MG63 (cell line): ENCODE data around the gene SLC9B1. TPM values are rescaled to one million over a fixed set of nuclear protein-coding genes. Genes with fewer than 3 reads are reported as not detected.
"Not testable (repeated sequence)": the region's sequence is repeated elsewhere in the genome, so short reads cannot be mapped to it uniquely, and the experiment has no call there.

Source experiments
- DNase-seq: peaks from one replicate; pipeline ENCODE4 v3.0.0-alpha.2; 2020
- H3K27me3 ChIP-seq: fragments of 250-450 bp; sonication (Bioruptor Pico); 2 replicates; pipeline ENCODE4 v1.5.1; 2020; ENCODE audit warnings: mild to moderate bottlenecking, moderate library complexity
- H3K36me3 ChIP-seq: fragments of 250-450 bp; sonication (Bioruptor Pico); 2 replicates; pipeline ENCODE4 v1.5.1; 2020; ENCODE audit warnings: mild to moderate bottlenecking, moderate library complexity
- H3K4me3 ChIP-seq: fragments of 250-450 bp; sonication (Bioruptor Pico); 2 replicates; pipeline ENCODE4 v1.5.1; 2020; ENCODE audit warnings: mild to moderate bottlenecking, moderate library complexity
- H3K9me3 ChIP-seq: fragments of 250-450 bp; sonication (Bioruptor Pico); 2 replicates; pipeline ENCODE4 v1.5.1; 2020; ENCODE audit warnings: mild to moderate bottlenecking, moderate library complexity
- total RNA-seq: library from RNA; depleted of rRNA; stranded (reverse); fragments of >200 nt; shearing (Covaris generic); gene quantifications from 2 replicates; pipeline ENCODE4 v1.2.3, GENCODE V29; 2014; ENCODE audit warnings: low replicate concordance

SLC9B1 gene
- total RNA-seq, 1 experiment from 2014 or later = 2.3 TPM

- no peak overlapping the region for H3K4me3 ChIP-seq
- DNase-seq = no peak
- no peaks in the 10 kb centered on the region for H3K36me3 ChIP-seq
- no peaks in the 10 kb centered on the region for H3K27me3 ChIP-seq
- no peaks in the 10 kb centered on the region for H3K9me3 ChIP-seq
Measured at GRCh38 chr4:103021120-103021519, 1.6 kb upstream of the SLC9B1 start.

- DNase-seq = peak; percentile 18
- no peaks in the 10 kb centered on the region for H3K36me3 ChIP-seq
- no peaks in the 10 kb centered on the region for H3K27me3 ChIP-seq
- H3K9me3 ChIP-seq = no peaks in the 10 kb centered on the region
- H3K4me3 ChIP-seq = peak overlapping the region; percentile 54
Measured at GRCh38 chr4:103018391-103019307, 856 bp downstream of the SLC9B1 start.

GRCh38 chr4:103012551-103012950, 7.0 kb downstream of the SLC9B1 start:
- no peak for DNase-seq
- no peaks in the 10 kb centered on the region for H3K36me3 ChIP-seq
- H3K4me3 ChIP-seq = no peak overlapping the region
- no peaks in the 10 kb centered on the region for H3K9me3 ChIP-seq
- no peaks in the 10 kb centered on the region for H3K27me3 ChIP-seq

- Histone ChIP-seq H3K9me3 (no peaks in the 10 kb centered on the region), H3K36me3 (no peaks in the 10 kb centered on the region), H3K27me3 (no peaks in the 10 kb centered on the region), H3K4me3 (no peak overlapping the region)
- no peak for DNase-seq
Measured at GRCh38 chr4:103012060-103012459, 7.4 kb downstream of the SLC9B1 start.

- DNase-seq = no peak
- H3K4me3 ChIP-seq = no peak overlapping the region
- no peaks in the 10 kb centered on the region for H3K9me3 ChIP-seq
- H3K36me3 ChIP-seq = no peaks in the 10 kb centered on the region
- H3K27me3 ChIP-seq = no peaks in the 10 kb centered on the region
Measured at GRCh38 chr4:103011378-103012025, 8.0 kb downstream of the SLC9B1 start.

GRCh38 chr4:103010804-103011203, 8.7 kb downstream of the SLC9B1 start:
- DNase-seq = no peak
- no peaks in the 10 kb centered on the region for H3K9me3 ChIP-seq
- no peak overlapping the region for H3K4me3 ChIP-seq
- H3K36me3 ChIP-seq = no peaks in the 10 kb centered on the region
- no peaks in the 10 kb centered on the region for H3K27me3 ChIP-seq

GRCh38 chr4:103008875-103009729, 10.4 kb downstream of the SLC9B1 start:
- Histone ChIP-seq H3K36me3 (no peaks in the 10 kb centered on the region), H3K4me3 (no peak overlapping the region), H3K27me3 (no peaks in the 10 kb centered on the region), H3K9me3 (no peaks in the 10 kb centered on the region)
- DNase-seq = no peak

- Histone ChIP-seq H3K4me3 (no peak overlapping the region), H3K27me3 (no peaks in the 10 kb centered on the region), H3K36me3 (no peaks in the 10 kb centered on the region), H3K9me3 (no peaks in the 10 kb centered on the region)
- no peak for DNase-seq
Measured at GRCh38 chr4:103002551-103002950, 17.0 kb downstream of the SLC9B1 start.

GRCh38 chr4:102994803-102995202, 24.7 kb downstream of the SLC9B1 start:
- Histone ChIP-seq H3K9me3 (no peaks in the 10 kb centered on the region), H3K27me3 (no peaks in the 10 kb centered on the region), H3K36me3 (no peaks in the 10 kb centered on the region), H3K4me3 (no peak overlapping the region)
- no peak for DNase-seq

GRCh38 chr4:102993985-102994384, 25.5 kb downstream of the SLC9B1 start:
- not testable (repeated sequence) for DNase-seq, H3K4me3 ChIP-seq, H3K9me3 ChIP-seq, H3K36me3 ChIP-seq, H3K27me3 ChIP-seq

- H3K9me3 ChIP-seq = no peaks in the 10 kb centered on the region
- DNase-seq = no peak
- H3K4me3 ChIP-seq = no peak overlapping the region
- H3K36me3 ChIP-seq = no peaks in the 10 kb centered on the region
- no peaks in the 10 kb centered on the region for H3K27me3 ChIP-seq
Measured at GRCh38 chr4:102988429-102989020, 31.0 kb downstream of the SLC9B1 start.

- H3K9me3 ChIP-seq = no peaks in the 10 kb centered on the region
- H3K36me3 ChIP-seq = no peaks in the 10 kb centered on the region
- H3K4me3 ChIP-seq = no peak overlapping the region
- DNase-seq = no peak
- no peaks in the 10 kb centered on the region for H3K27me3 ChIP-seq
Measured at GRCh38 chr4:102981005-102981404, 38.5 kb downstream of the SLC9B1 start.

- H3K9me3 ChIP-seq, H3K36me3 ChIP-seq, DNase-seq, H3K4me3 ChIP-seq, H3K27me3 ChIP-seq: not testable (repeated sequence)
Measured at GRCh38 chr4:102961813-102962212, 57.7 kb downstream of the SLC9B1 start.

GRCh38 chr4:102959496-102959895, 60.0 kb downstream of the SLC9B1 start:
- no peak for DNase-seq
- Histone ChIP-seq H3K9me3 (no peaks in the 10 kb centered on the region), H3K36me3 (no peaks in the 10 kb centered on the region), H3K4me3 (no peak overlapping the region), H3K27me3 (no peaks in the 10 kb centered on the region)

- no peaks in the 10 kb centered on the region for H3K36me3 ChIP-seq
- DNase-seq = no peak
- H3K9me3 ChIP-seq = no peaks in the 10 kb centered on the region
- no peak overlapping the region for H3K4me3 ChIP-seq
- H3K27me3 ChIP-seq = no peaks in the 10 kb centered on the region
Measured at GRCh38 chr4:102945066-102945465, 74.4 kb downstream of the SLC9B1 start.

GRCh38 chr4:102938063-102938462, 81.4 kb downstream of the SLC9B1 start:
- not testable (repeated sequence) for DNase-seq, H3K36me3 ChIP-seq, H3K27me3 ChIP-seq, H3K4me3 ChIP-seq, H3K9me3 ChIP-seq

- Histone ChIP-seq H3K27me3 (no peaks in the 10 kb centered on the region), H3K9me3 (no peaks in the 10 kb centered on the region), H3K36me3 (no peaks in the 10 kb centered on the region), H3K4me3 (no peak overlapping the region)
- DNase-seq = no peak
Measured at GRCh38 chr4:102935716-102936115, 83.8 kb downstream of the SLC9B1 start.
